Measurements from ENCODE around the gene GRIK4. TPM values are rescaled to one million over a fixed set of nuclear protein-coding genes. Genes with fewer than 3 reads are reported as not detected.

The GRIK4 gene
- polyA plus RNA-seq, 3 donors: under 0.01 to 0.15 (median 0.01) TPM

GRCh38 chr11:120667934-120668333, 156.4 kb downstream of the GRIK4 start:
- WGBS, 3 donors: 79 to 91% (median 82%) methylated on average over 1 of the region's 1 CpG
- H3K27ac ChIP-seq (ENCODE audit: low read depth, low read length): no peak overlapping the region

GRCh38 chr11:120668537-120668936, 157.0 kb downstream of the GRIK4 start:
- H3K27ac ChIP-seq (ENCODE audit: low read depth, low read length): no peak overlapping the region
- 73 to 79% (median 76%) methylated on average over 4 of the region's 4 CpGs for WGBS, 3 donors

- WGBS, 3 donors: 8 to 62% (median 46%) methylated on average over 1 of the region's 1 CpG
- H3K27ac ChIP-seq (ENCODE audit: low read depth, low read length): no peak overlapping the region
Observed at GRCh38 chr11:120674542-120674941, 163.0 kb downstream of the GRIK4 start.

GRCh38 chr11:120675171-120675570, 163.6 kb downstream of the GRIK4 start:
- WGBS, 3 donors: 56 to 78% (median 72%) methylated on average over 1 of the region's 1 CpG
- H3K27ac ChIP-seq (ENCODE audit: low read depth, low read length): no peak overlapping the region

- H3K27ac ChIP-seq (ENCODE audit: low read depth, low read length): no peak overlapping the region
- 61 to 71% (median 65%) methylated on average over 6 of the region's 6 CpGs for WGBS, 3 donors
Observed at GRCh38 chr11:120676991-120677390, 165.4 kb downstream of the GRIK4 start.

- no peak overlapping the region for H3K27ac ChIP-seq (ENCODE audit: low read depth, low read length)
- 82 to 96% (median 94%) methylated on average over 5 of the region's 5 CpGs for WGBS, 3 donors
Observed at GRCh38 chr11:120680322-120680721, 168.8 kb downstream of the GRIK4 start.

DNA sequence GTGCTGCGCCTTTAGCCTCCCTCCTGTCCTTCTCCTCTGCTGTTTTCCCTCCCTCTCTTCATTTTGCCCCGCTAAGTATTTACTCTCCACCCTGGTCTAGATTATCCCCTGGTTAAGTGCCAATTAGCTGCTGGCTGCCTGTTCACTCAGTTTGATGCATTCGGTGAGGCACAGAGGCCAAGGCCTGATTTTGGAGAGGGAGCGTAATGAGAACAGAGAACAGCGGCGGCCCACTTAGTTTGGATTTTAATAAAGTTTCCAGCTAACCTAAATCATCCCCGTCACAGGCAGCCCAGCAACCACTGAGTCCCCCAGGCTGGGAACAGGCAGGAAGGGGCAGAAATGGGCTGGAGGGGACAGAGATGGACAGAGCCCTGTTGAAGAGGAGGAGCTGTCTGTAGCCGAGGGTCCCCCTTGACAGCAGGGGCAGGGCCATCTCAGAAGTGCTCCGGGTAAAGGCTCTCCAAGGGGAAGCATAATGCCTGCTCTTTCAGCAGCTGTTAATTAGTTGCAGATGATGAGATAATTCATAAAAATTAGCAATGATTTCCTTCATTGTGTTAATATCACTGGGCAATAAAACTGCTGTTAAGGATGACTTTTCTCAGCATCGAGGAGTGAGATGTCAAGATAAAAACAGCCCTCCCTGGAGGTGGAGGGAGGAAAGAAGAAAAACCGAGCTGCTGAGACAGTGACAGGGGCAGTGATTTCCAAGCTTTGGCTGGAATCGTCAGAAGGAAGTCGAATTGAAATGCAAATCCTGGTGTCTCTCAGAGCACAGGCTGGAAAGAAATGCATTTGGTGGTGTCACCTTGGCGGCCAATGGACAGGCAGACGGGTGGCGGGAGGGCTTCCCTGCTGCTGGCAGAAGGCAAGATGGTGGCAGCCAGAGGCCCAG, 170.1 kb downstream of the GRIK4 start:
- WGBS, 3 donors: 56 to 70% (median 63%) methylated on average over 16 of the region's 16 CpGs

GRCh38 chr11:120682332-120682649, 170.7 kb downstream of the GRIK4 start:
- 61 to 76% (median 67%) methylated on average over 3 of the region's 3 CpGs for WGBS, 3 donors
- H3K27ac ChIP-seq (ENCODE audit: low read depth, low read length): no peak overlapping the region

More for the DNA sequence above, 170.1 kb downstream of the GRIK4 start:
- H3K27ac ChIP-seq (ENCODE audit: low read depth, low read length): no peak overlapping the region

GRCh38 chr11:120682866-120683265, 171.3 kb downstream of the GRIK4 start:
- 84 to 90% (median 87%) methylated on average over 5 of the region's 5 CpGs for WGBS, 3 donors
- no peak overlapping the region for H3K27ac ChIP-seq (ENCODE audit: low read depth, low read length)

DNA sequence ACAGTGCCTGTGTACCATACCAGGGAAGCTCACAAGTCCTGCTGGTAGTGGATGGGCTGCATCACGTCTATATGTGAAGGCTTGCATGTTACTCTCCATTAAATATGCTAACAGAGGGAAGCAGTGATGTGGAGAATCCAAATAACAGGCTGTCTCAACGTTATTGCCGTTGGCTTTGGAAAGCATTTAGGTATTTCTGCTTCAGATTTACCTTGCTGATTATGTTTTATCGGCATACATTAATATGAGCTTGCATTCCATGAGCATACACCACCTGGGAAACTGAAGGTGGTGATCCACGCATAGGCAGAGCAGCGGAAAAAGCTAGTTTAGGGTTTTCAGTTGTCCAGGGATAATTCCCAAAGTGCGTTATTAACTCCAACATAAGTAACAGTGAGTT, 175.0 kb downstream of the GRIK4 start:
- 77 to 85% (median 84%) methylated on average over 7 of the region's 7 CpGs for WGBS, 3 donors
- no peak overlapping the region for H3K27ac ChIP-seq (ENCODE audit: low read depth, low read length)

DNA sequence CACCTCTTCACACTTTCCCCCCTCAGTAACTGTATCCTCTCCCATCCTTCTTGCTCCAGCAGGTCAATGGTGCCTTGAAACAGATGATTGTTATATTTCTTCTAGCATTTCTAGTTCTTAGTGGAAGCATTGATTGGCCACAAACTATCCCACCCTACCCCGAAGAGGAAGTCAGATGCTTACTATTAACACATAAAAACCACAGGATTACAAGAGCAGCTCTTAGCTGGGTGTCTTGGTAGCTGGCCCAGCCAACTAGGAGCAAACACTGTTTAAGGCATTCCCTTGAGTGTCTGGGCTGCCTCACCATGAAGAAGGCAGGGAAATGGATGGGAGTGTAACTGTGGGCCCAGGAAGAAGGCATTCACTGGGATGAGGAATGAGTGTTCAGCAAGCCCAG, 176.6 kb downstream of the GRIK4 start:
- H3K27ac ChIP-seq (ENCODE audit: low read depth, low read length): no peak overlapping the region
- 45 to 59% (median 47%) methylated on average over 1 of the region's 1 CpG for WGBS, 3 donors

- WGBS, 3 donors: 65 to 93% (median 91%) methylated on average over 7 of the region's 7 CpGs
- H3K27ac ChIP-seq (ENCODE audit: low read depth, low read length): no peak overlapping the region
Observed at GRCh38 chr11:120689596-120690275, 178.2 kb downstream of the GRIK4 start.

GRCh38 chr11:120690406-120690805, 178.9 kb downstream of the GRIK4 start:
- H3K27ac ChIP-seq (ENCODE audit: low read depth, low read length): no peak overlapping the region
- 79 to 89% (median 84%) methylated on average over 5 of the region's 5 CpGs for WGBS, 3 donors

- 30 to 62% (median 31%) methylated on average over 4 of the region's 4 CpGs for WGBS, 3 donors
- H3K27ac ChIP-seq (ENCODE audit: low read depth, low read length): no peak overlapping the region
Observed at GRCh38 chr11:120694726-120695125, 183.2 kb downstream of the GRIK4 start.

GRCh38 chr11:120695426-120695825, 183.9 kb downstream of the GRIK4 start:
- WGBS, 3 donors: 81 to 95% (median 92%) methylated on average over 8 of the region's 8 CpGs
- H3K27ac ChIP-seq (ENCODE audit: low read depth, low read length): no peak overlapping the region

GRCh38 chr11:120695939-120696338, 184.4 kb downstream of the GRIK4 start:
- 91 to 95% (median 94%) methylated on average over 5 of the region's 5 CpGs for WGBS, 3 donors
- no peak overlapping the region for H3K27ac ChIP-seq (ENCODE audit: low read depth, low read length)

DNA sequence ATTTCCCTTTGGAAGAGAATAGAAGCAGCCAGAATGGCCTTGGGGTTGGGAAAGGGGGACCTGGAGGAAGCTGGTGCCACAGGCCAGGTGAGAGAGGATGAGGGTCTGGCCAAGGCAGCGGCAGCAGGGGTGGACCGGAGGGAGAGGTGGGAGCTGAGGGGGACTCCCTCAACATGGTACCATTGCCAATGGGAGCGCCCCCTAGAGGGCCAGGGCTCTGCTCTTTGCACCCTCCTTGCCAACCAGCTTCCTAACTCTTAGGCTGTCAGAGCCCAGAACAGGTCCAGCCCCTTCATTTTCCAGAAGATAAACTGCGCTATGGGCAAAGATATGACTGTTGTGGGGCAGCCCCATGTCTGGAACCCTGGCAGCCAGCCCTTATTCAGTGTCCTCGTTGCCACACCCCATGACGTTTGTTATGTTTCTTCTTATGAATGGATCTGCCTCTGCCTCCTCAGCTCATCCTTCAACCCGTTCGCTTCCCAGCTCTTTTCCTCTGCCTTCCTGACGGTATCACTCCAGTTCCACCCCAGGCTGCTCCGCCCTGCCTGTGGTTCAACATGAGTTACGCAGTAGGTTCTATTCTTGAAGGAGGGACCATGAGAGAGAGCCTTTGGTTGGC, 185.2 kb downstream of the GRIK4 start:
- H3K27ac ChIP-seq (ENCODE audit: low read depth, low read length): no peak overlapping the region
- WGBS, 3 donors: 66 to 73% (median 71%) methylated on average over 10 to 11 of the region's 11 CpGs

- H3K27ac ChIP-seq (ENCODE audit: low read depth, low read length): no peak overlapping the region
- 73 to 86% (median 77%) methylated on average over 6 of the region's 6 CpGs for WGBS, 3 donors
Observed at GRCh38 chr11:120698918-120699317, 187.4 kb downstream of the GRIK4 start.

GRCh38 chr11:120702656-120703055, 191.1 kb downstream of the GRIK4 start:
- WGBS, 3 donors: 31 to 34% (median 33%) methylated on average over 3 of the region's 3 CpGs
- H3K27ac ChIP-seq (ENCODE audit: low read depth, low read length): no peak overlapping the region
